ENCODE measurements around the gene ELF1.
A peak's percentile ranks its signal among the peaks of the same experiment; 100 is the strongest.

- TF ChIP-seq CTCF (IDR thresholded peaks at IDR 0.05) = no peak
- TF ChIP-seq POLR2A (IDR thresholded peaks at IDR 0.05) = peak in 1 of 4 donors; percentile 34
Observed at GRCh38 chr13:40980461-40980860, 38.7 kb downstream of the ELF1 start.

Measured in esophagus squamous epithelium (tissue), 4 donors.